Stimulated activated CD8-positive, alpha-beta memory T cell treated with anti-CD3 and anti-CD28 coated beads, Interleukin-4, amount 100 ng/mL, for 24 hours (primary cell): ENCODE results near the gene SLCO4C1.
"Not testable (repeated sequence)": the region's sequence is repeated elsewhere in the genome, so short reads cannot be mapped to it uniquely, and the experiment has no call there.

ENCODE experiments used
- DNase-seq: peaks from one replicate; pipeline ENCODE4 v3.0.0-alpha.2; 2020; ENCODE audit warnings: low read depth

The SLCO4C1 gene, protein sequence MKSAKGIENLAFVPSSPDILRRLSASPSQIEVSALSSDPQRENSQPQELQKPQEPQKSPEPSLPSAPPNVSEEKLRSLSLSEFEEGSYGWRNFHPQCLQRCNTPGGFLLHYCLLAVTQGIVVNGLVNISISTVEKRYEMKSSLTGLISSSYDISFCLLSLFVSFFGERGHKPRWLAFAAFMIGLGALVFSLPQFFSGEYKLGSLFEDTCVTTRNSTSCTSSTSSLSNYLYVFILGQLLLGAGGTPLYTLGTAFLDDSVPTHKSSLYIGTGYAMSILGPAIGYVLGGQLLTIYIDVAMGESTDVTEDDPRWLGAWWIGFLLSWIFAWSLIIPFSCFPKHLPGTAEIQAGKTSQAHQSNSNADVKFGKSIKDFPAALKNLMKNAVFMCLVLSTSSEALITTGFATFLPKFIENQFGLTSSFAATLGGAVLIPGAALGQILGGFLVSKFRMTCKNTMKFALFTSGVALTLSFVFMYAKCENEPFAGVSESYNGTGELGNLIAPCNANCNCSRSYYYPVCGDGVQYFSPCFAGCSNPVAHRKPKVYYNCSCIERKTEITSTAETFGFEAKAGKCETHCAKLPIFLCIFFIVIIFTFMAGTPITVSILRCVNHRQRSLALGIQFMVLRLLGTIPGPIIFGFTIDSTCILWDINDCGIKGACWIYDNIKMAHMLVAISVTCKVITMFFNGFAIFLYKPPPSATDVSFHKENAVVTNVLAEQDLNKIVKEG

GRCh38 chr5:102296178-102296817 is at the start of gene SLCO4C1:
SLCO4C1 (minus strand) TSS chr5:102296284; CDS start chr5:102296262, 22 bp downstream.
- peak; percentile 64 for DNase-seq

DNA sequence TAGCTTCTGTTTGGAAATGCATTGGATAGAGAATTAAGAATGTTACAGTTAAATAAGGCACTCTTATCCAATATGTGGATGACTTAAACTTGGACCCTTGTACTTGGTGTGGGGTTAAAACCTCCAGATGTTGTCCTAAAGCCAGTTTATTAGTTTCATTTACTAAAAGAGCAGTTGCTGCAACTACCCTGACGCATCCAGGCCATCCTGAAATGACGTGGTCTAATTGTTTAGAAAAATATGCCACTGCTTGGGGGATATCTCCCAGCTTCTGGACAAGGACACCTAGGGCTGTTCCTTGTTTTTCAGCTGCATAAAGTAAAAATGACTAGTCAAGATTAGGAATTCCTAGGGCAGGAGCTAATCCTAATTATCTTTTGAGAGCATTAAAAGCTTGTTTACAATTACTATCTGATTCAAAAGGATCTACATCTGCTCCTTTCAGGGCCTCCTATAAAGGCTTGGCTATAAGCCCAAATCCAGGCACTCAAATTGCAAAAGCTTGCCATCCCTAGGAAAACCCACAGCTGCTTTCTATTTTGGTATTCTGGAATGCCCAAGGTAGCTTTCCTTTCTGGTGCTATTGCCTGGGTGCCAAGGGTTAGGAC is 45.7 kb upstream of the SLCO4C1 start:
- no peak for DNase-seq

DNA sequence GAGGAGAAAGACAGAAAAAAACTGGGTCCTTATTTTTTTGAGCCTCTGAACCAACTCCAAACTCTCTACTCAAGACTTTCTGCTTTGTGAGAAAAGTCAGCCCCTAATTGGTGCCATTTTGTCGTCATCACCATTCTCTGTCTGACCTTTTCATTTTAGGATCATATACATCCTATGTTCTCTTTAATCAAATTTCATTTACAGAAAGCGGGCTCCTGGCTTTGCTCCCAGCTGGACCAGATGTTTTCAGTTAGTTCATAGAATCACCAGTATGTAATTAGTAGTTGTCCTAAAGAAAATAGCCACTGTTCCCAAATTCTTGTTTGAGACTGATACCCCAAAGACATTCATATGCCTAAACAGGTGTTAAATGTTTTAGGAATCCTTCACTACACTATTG is 28.6 kb upstream of the SLCO4C1 start:
- no peak for DNase-seq

DNA sequence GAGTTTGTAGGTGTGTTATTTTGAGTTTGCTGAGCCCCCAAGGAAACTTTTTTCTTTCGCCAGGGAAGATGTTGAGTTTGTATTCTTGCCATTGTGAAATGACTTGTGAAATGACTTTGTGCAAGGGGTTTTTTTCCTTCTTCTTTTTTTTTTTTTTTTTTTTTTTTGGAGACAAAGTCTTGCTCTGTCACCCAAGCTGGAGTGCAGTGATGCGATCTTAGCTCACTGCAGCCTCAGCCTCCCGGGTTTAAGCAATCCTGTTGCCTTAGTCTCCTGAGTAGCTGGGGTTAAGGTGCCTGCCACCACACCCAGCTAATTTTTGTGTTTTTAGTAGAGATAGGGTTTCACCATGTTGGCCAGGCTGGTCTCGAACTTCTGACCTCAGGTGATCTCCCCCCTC is 22.7 kb upstream of the SLCO4C1 start:
- not testable (repeated sequence) for DNase-seq

DNA sequence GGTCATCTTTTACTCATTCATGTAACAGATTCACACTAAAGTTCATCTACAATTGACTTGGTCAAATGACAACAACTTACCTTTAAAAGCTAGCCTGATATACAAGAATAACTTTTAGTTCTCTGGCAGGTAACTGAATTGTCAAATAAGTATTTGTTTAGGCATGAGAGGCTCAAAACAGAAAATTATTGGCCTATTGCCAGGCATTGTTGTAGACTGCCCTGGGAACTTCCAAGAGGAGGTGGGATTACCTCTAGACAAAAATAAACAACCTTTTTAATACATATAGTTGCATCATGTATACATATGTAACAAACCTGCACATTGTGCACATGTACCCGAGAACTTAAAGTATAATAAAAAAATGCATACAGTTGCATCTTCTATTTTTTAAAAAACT is 18.2 kb upstream of the SLCO4C1 start:
- no peak for DNase-seq

DNA sequence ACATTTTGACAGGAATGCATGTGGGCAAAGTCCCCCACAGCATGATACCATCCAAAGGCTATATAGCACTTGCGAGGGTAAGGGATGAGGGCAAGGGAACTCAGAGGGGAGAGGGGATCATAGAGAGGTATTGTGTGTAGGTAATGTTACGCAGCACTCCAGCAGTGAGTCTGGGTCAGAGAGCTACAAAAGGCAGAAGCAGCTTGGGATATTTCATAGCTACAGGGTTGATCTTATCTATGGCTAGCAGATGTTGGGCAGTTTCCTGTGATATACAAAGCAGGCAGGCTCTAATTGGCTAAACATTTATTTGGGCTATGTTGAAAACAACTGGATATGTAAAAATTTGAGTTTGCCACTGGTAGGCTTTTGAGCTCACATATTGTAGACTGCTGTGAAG is 17.8 kb upstream of the SLCO4C1 start:
- no peak for DNase-seq

DNA sequence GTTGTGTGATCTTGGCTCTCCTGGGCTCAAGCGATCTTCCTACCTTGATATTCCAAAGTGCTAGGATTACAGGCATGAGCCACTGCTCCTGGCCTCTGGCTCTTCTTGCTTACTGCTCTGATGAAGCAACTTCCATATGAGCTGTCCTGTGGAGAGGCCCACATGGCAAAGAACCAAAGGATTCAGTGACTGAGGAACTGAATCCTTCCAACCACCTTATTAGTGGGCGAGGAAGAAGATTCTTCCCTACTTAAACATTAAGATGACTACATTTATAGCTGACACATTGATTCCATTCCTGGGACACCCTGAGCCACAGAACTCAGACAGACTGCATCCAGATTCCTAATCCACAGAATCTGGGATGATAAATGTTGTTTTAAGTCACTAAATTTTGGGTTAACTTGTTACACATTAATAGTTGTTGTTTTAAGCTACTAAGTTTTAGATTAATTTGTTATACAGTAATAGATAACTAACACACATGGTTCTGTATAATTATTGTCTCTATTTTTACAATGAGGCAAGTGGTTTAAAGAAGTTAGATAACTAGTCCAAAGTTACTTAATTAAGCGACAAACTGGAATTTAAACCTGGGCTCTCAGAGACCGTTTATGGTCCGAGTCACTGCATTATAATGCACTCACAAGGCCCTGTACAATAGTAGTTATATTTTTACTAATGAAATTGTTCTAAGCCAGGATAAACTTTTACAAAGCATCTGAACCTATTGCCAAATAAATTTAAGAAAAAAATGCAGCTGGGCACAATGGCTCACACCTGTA is 16.7 kb upstream of the SLCO4C1 start:
- no peak for DNase-seq

DNA sequence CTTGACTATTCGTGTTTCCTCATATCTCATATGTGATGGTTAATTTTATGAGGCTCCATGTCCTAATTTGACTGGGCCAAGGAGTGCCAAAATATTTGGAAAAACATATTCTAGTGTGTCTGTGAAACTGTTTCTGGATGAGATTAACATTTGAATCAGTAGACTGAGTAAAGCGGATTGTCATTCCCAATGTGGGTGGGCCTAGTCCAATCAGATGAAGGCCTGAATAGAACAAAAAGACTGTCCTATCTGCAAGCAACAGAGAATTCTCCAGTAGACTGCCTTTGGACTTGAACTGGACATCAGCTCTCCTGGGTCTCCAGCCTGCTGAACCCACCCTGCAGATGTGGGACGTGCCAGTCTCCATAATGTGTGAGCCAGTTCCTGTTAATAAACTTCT is 13.5 kb upstream of the SLCO4C1 start:
- no peak for DNase-seq

DNA sequence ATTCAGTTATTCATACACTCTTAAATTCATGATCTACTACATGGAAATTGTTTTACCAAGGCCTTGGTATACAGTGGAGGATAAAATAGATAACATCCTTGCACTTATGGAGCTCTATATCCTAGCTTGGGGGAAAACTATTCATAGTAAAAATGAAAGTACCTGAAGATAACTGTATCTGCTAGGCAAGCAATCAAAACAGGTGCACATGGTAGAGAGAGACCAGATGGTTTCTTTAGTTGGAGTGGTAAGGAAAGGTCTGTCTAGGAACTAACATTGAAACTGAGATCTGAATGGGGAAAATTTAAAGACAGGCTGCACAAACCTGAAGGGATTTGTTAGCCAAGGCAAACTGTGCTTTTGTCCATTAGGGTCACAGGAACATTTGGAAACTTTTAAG is 11.1 kb upstream of the SLCO4C1 start:
- DNase-seq = no peak

- no peak for DNase-seq
These were observed 10.0 kb upstream of the SLCO4C1 start for GRCh38 chr5:102306121-102306520.

DNA sequence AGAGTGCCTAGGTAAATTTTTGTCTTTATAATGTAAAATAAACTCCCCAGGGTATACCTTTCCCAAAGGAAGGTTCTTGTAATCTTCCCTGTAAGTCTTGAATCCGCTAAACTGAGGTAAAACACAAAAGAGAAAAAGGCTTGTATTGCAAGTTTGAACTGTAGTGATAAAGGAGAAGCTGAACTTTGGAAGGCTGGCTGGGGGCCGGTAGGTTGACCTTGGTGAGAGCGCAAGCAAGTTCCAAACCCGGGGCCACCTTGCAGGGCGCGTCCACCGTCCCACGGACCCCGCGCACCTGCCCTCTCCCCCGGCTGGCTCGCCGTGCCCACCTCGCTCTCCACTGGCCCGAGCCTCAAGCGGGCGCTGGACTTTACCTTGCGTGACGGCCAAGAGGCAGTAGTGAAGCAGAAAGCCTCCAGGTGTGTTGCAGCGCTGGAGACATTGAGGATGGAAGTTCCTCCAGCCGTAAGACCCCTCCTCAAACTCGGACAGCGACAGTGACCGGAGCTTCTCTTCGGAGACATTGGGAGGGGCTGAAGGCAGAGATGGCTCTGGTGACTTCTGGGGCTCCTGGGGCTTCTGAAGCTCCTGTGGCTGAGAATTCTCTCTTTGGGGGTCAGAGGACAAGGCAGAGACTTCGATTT is 428 bp downstream of the SLCO4C1 start:
- no peak for DNase-seq

GRCh38 chr5:102294886-102295395 is 1.1 kb downstream of the SLCO4C1 start:
- no peak for DNase-seq

DNA sequence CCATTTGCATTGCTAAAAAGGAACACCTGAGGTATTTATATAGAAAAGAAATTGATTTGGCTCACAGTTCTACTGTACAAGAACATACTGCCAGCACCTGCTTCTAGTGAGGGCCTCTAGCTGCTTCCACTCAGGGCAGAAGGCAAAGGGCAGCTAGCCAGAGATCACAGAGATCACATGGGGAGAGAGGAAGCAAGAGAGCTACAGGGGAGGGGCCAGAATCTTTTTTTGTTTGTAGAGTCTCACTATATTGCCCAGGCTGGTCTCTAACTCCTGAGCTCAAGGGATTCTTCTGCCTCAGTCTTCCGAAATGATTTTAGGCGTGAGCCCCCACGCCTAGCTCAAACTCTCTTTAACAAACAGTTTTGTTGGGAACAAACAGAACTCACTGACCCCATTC is 6.1 kb downstream of the SLCO4C1 start:
- DNase-seq = no peak

GRCh38 chr5:102289251-102289899 is 6.7 kb downstream of the SLCO4C1 start:
- no peak for DNase-seq

- DNase-seq = no peak
These were observed 7.5 kb downstream of the SLCO4C1 start for GRCh38 chr5:102288630-102289029.

DNA sequence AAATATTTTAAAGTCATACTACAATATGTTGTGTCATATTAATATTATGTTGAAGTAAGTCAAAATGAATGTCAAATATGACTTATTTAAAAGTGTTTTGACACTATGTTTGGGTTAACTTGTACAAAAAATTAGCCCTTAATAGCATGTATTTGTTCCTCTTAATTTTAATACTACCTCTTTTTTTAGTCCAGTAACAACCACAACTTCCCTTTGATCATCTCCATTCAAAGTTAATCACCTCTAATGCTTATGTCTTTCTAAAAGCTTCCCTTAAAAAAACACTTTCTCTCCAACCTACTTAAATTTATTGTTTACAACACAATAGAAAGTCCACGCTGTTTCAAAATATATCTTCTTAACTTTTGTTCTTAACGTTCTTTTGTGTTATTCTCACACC is 9.6 kb downstream of the SLCO4C1 start:
- DNase-seq = no peak

- DNase-seq = no peak
These were observed 12.8 kb downstream of the SLCO4C1 start for GRCh38 chr5:102283102-102283797.

DNA sequence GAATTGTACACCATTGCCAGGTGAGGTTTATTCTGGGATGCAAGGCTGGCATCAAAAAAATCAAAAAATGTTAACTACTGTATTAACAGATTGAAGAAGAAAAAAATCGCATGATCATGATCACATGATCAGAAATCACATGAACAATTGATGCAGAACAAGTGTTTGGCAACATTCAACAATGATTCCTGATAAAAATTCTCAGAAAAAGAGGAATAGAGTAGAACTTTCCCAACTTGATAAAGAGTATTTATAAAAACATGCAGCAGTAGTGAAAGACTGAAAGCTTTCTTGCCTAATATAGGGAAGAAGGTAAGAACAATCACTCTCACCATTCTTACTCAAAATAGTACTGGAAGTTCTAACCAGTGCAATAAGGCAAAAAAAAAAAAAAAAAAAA is 16.4 kb downstream of the SLCO4C1 start:
- no peak for DNase-seq

DNA sequence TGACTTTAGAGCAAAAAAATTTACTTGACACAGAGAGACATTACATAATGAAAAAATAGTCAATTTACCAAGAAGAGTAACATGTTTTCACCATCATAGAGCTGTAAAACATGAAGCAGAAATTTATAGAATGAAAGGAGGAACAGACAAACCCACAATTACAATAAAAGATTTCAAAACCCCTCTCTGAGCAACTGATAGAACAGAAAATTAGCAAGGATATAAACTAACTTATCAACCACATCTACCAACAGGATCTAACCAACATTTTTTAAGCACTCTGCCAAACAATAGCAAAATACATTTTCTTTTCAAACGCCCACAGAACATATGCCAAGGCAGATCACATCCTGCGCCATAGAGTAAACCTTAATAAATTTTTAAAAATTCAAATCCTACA is 17.9 kb downstream of the SLCO4C1 start:
- no peak for DNase-seq

- DNase-seq = no peak
These were observed 18.9 kb downstream of the SLCO4C1 start for GRCh38 chr5:102277144-102277543.
